Transverse colon (tissue), 4 donors: ENCODE results near the gene CHRM5. TPM values are rescaled to one million over a fixed set of nuclear protein-coding genes. Genes with fewer than 3 reads are reported as not detected.

Source experiments
- DNase-seq: peaks from one replicate; pipeline ENCODE4 v3.0.0-alpha.2; 2019
- H3K27ac ChIP-seq, 4 donors: fragments of 200-600 bp; sonication (generic); 2 replicates each; pipeline ENCODE4 v1.5.1; 2016 to 2018; ENCODE audit warnings: inconsistent platforms in 4 of 4
- H3K27me3 ChIP-seq: fragments of 200-600 bp; sonication (generic); 2 replicates; pipeline ENCODE4 v1.5.1; 2017; ENCODE audit warnings: inconsistent platforms
- H3K36me3 ChIP-seq, 4 donors: fragments of 200-600 bp; sonication (generic); 2 replicates each; pipeline ENCODE4 v1.5.1; 2017 to 2019; ENCODE audit warnings: inconsistent platforms in 4 of 4
- H3K4me1 ChIP-seq, 4 donors: fragments of 200-600 bp; sonication (generic); 2 replicates each; pipeline ENCODE4 v1.5.1; 2017 to 2020; ENCODE audit warnings: inconsistent platforms in 4 of 4
- H3K4me3 ChIP-seq, 4 donors: fragments of 200-600 bp; sonication (generic); 1 replicate in 1 of 4; 2 replicates in 3 of 4; pipeline versions ENCODE4 v1.5.1 to v1.6.1; 2017 to 2019; ENCODE audit warnings: inconsistent platforms in 4 of 4
- H3K9me3 ChIP-seq, 2 donors: fragments of 200-600 bp; sonication (generic); 2 replicates each; pipeline ENCODE4 v1.5.1; 2017 to 2019; ENCODE audit warnings: inconsistent platforms in 2 of 2
- EP300 ChIP-seq: sonication (generic); formaldehyde crosslinking; IDR thresholded peaks from one replicate; pipeline ENCODE4 v1.6.1; 2017; ENCODE audit warnings: antibody characterized with exemption, low read depth
- POLR2A ChIP-seq: fragments of 450-650 bp; IDR thresholded peaks from one replicate; pipeline ENCODE4 v1.6.1; 2016; ENCODE audit warnings: antibody characterized with exemption, mild to moderate bottlenecking, moderate library complexity
- POLR2AphosphoS5 ChIP-seq, 3 donors: sonication (generic); formaldehyde crosslinking; IDR thresholded peaks; one replicate each; pipeline ENCODE4 v1.6.1; 2016; ENCODE audit warnings: antibody characterized with exemption in 3 of 3
- WGBS, 2 donors: methylation state at CpG; one replicate each; pipeline ENCODE4 v1.1.5; 2018; ENCODE audit warnings: low coverage in 1 of 2; 5-methylcytosine and 5-hydroxymethylcytosine counted together
- in situ Hi-C, 4 donors: fragments of 200-750 bp; cut with MboI; loops; one replicate each; pipeline versions ENCODE4 v1.15.0 to v1.15.1; 2017; ENCODE audit warnings: low sequenced_read_pairs in 3 of 4, low pct_ligation_motif_present in 1 of 4, low pct_unique_long_range_greater_than_20kb in 1 of 4
- intact Hi-C: fragments of 100-400 bp; cut with DNase I; formaldehyde crosslinking; loops from one replicate; pipeline ENCODE4 v1.15.1; 2023; ENCODE audit warnings: low total_unique reads
- total RNA-seq, 4 donors: library from RNA; depleted of rRNA; stranded (reverse); fragments of >200 nt; gene quantifications; one replicate each; pipeline ENCODE4 v1.1.0, GENCODE V29; 2016
- TF ChIP-seq, protein P1 (sequence below), 5 experiments: fragments of 200-600 bp in 3 of 5; fragments of 450-650 bp in 2 of 5; sonication (generic) in 3 of 5; IDR thresholded peaks; 1 replicate in 2 of 5; 2 replicates in 3 of 5; pipeline ENCODE4 v1.5.1; 2016 to 2017; ENCODE audit warnings: antibody characterized with exemption in 5 of 5, inconsistent platforms in 3 of 5, mild to moderate bottlenecking in 2 of 5, moderate library complexity in 1 of 5

CHRM5 gene
- total RNA-seq, 4 donors from 2014 or later: not detected

DNA sequence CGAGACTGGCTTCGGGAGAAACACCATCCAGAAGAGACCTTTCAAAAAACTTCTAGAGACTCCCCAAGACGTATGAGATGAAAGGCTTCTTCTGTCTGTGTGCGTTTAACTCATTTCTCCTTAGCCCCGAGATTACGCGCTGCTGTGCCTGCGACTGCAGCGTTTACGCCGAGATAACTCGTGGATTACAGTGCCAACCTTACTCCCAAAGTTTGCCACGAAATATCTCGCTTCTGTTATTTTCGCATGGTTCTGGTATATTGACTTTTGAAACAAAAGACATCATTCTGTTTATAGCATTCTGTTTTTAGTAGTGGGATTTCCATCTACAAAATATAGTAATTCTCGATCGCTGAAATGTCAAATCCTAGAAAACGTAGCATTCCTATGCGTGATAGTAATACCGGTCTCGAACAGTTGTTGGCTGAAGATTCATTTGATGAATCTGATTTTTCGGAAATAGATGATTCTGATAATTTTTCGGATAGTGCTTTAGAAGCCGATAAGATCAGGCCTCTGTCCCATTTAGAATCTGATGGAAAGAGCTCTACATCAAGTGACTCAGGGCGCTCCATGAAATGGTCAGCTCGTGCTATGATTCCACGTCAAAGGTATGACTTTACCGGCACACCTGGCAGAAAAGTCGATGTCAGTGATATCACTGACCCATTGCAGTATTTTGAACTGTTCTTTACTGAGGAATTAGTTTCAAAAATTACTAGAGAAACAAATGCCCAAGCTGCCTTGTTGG, 134.1 kb downstream of the CHRM5 start:
- in situ Hi-C loops (loop anchor here (5.0 to 25.0 kb wide), 5 partner anchors 90 to 260 kb away; partner anchors contain the start of genes EMC4 (in 3 of the 4) and LPCAT4 (in 1 of the 4)), intact Hi-C loops (loop anchor here (5.0 to 10.0 kb wide), 2 partner anchors 120 to 242 kb away; partner anchors contain the start of genes NOP10 and NUTM1)
- no peaks in the 10 kb centered on the region for H3K36me3 ChIP-seq
- H3K4me3 ChIP-seq: peak overlapping the region; percentile 35 to 89 (median 83)
- no peaks in the 10 kb centered on the region for H3K9me3 ChIP-seq
- peak overlapping the region; percentile 87 to 94 (median 90) for H3K27ac ChIP-seq
- H3K4me1 ChIP-seq: peaks cover 6 to 27% (median 16%) of the 10 kb centered on the region in 4 donors
- TF ChIP-seq POLR2A (no peak), EP300 (no peak), POLR2AphosphoS5 (IDR thresholded peaks at IDR 0.05) (no peak)
- TF ChIP-seq, protein P1, sequence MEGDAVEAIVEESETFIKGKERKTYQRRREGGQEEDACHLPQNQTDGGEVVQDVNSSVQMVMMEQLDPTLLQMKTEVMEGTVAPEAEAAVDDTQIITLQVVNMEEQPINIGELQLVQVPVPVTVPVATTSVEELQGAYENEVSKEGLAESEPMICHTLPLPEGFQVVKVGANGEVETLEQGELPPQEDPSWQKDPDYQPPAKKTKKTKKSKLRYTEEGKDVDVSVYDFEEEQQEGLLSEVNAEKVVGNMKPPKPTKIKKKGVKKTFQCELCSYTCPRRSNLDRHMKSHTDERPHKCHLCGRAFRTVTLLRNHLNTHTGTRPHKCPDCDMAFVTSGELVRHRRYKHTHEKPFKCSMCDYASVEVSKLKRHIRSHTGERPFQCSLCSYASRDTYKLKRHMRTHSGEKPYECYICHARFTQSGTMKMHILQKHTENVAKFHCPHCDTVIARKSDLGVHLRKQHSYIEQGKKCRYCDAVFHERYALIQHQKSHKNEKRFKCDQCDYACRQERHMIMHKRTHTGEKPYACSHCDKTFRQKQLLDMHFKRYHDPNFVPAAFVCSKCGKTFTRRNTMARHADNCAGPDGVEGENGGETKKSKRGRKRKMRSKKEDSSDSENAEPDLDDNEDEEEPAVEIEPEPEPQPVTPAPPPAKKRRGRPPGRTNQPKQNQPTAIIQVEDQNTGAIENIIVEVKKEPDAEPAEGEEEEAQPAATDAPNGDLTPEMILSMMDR (IDR thresholded peaks at IDR 0.05): no peak
- no peaks in the 10 kb centered on the region for H3K27me3 ChIP-seq
- WGBS, 2 donors: 32 to 40% methylated on average over 9 to 29 of the region's 29 CpGs
- DNase-seq: no peak

DNA sequence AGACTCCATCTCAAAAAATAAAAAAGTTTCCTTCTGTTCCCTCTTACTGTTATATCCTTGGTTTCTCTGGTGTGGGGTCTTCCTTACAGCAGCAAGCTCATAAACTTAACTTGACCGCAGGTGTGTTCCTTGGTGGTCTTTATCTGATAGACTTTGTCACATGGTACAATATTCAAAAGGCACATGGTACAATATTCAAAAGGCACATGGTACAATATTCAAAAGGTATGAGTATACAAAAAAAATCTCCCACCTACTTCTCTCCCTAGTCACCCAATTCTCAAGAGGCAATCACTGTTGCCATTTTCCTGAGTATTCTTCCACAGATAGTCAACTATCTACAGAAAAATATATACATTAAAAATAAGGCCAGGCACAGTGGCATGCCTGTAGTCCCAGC, 138.1 kb downstream of the CHRM5 start:
- Histone ChIP-seq H3K4me1 (peaks cover 0 to 7% (median 3%) of the 10 kb centered on the region in 4 donors), H3K27ac (no peak overlapping the region), H3K27me3 (no peaks in the 10 kb centered on the region), H3K36me3 (no peaks in the 10 kb centered on the region), H3K4me3 (no peak overlapping the region), H3K9me3 (no peaks in the 10 kb centered on the region)
- 90 to 100% methylated on average over 1 of the region's 1 CpG for WGBS, 2 donors
- TF ChIP-seq EP300 (no peak), POLR2A (no peak), POLR2AphosphoS5 (IDR thresholded peaks at IDR 0.05) (no peak)
- TF ChIP-seq, protein P1 (IDR thresholded peaks at IDR 0.05): no peak
- DNase-seq: no peak
- intact Hi-C loops (loop anchor here (10.0 kb wide), 1 partner anchor 238 kb away; the partner anchor contains the start of genes NOP10 and NUTM1), in situ Hi-C loops (loop anchor here in 2 of 4 donors (10.0 to 25.0 kb wide), 3 partner anchors 94 to 256 kb away; partner anchors contain the start of genes EMC4 (in 2 of the 2) and LPCAT4 (in 1 of the 2))

DNA sequence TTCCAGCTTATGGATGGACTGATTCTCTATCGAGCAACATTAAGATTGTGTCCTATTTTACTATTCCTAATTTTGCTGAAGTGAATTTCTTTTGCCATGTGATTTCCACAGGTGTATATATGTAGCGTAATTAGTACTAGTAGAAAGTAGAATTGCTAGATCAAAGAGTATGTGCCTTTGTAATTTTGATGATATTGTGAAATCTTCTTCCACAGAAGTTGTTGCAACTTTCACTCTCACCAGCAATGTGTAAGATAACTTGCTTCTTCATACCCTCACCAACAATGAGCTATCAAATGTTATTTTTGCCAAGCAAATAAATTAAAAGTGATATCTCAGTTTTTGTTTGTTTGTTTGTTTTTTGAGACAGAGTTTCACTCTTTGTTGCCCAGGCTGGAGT, 139.0 kb downstream of the CHRM5 start:
- no peaks in the 10 kb centered on the region for H3K9me3 ChIP-seq
- H3K27ac ChIP-seq: no peak overlapping the region
- no peaks in the 10 kb centered on the region for H3K36me3 ChIP-seq
- intact Hi-C loops: loop anchor here (10.0 kb wide), 1 partner anchor 237 kb away; the partner anchor contains the start of genes NOP10 and NUTM1
- peaks cover 0 to 6% (median 3%) of the 10 kb centered on the region in 4 donors for H3K4me1 ChIP-seq
- TF ChIP-seq POLR2A (no peak), EP300 (no peak), POLR2AphosphoS5 (IDR thresholded peaks at IDR 0.05) (no peak)
- TF ChIP-seq, protein P1 (IDR thresholded peaks at IDR 0.05): no peak
- in situ Hi-C loops: loop anchor here in 2 of 4 donors (10.0 to 25.0 kb wide), 3 partner anchors 95 to 255 kb away; partner anchors contain the start of genes EMC4 (in 2 of the 2) and LPCAT4 (in 1 of the 2)
- WGBS, 2 donors: 87% methylated on average over 2 of the region's 2 CpGs
- H3K4me3 ChIP-seq: no peak overlapping the region
- H3K27me3 ChIP-seq: no peaks in the 10 kb centered on the region
- DNase-seq: no peak
